Smooth muscle cell (in vitro differentiated cells): Measurements from ENCODE around the gene STX17. TPM values are rescaled to one million over a fixed set of nuclear protein-coding genes. Genes with fewer than 3 reads are reported as not detected.

Source experiments
- DNase-seq: peaks from one replicate; lab custom pipeline; 2025; ENCODE audit not compliant: unreplicated experiment; lab: John Stamatoyannopoulos, UW
- H2AFZ ChIP-seq: fragments of 200-600 bp; sonication (generic); 2 replicates; pipeline ENCODE4 v1.6.0; 2016; ENCODE audit warnings: antibody characterized with exemption, low read depth, mild to moderate bottlenecking
- H3F3A ChIP-seq: fragments of 200-600 bp; sonication (generic); 2 replicates; pipeline ENCODE4 v1.6.0; 2017; ENCODE audit warnings: antibody characterized with exemption, low read depth
- H3K27ac ChIP-seq: fragments of 200-600 bp; sonication (generic); 2 replicates; pipeline ENCODE4 v1.5.1; 2016; ENCODE audit warnings: low read depth, mild to moderate bottlenecking
- H3K27me3 ChIP-seq: fragments of 200-600 bp; sonication (generic); 2 replicates; pipeline ENCODE4 v1.6.1; 2016; ENCODE audit warnings: low read depth, mild to moderate bottlenecking
- H3K36me3 ChIP-seq: fragments of 200-600 bp; sonication (generic); 2 replicates; pipeline ENCODE4 v1.5.1; 2016; ENCODE audit warnings: low read depth
- H3K4me1 ChIP-seq: fragments of 200-600 bp; sonication (generic); 2 replicates; pipeline ENCODE4 v1.5.1; 2016; ENCODE audit warnings: low read depth
- H3K4me2 ChIP-seq: fragments of 200-600 bp; sonication (generic); 2 replicates; pipeline ENCODE4 v1.6.0; 2016; ENCODE audit warnings: mild to moderate bottlenecking
- H3K4me3 ChIP-seq: fragments of 200-600 bp; sonication (generic); 2 replicates; pipeline ENCODE4 v1.5.1; 2016; ENCODE audit warnings: mild to moderate bottlenecking
- H3K79me2 ChIP-seq: fragments of 200-600 bp; sonication (generic); 2 replicates; pipeline ENCODE4 v1.6.0; 2016; ENCODE audit warnings: low read depth, mild to moderate bottlenecking
- H3K9ac ChIP-seq: fragments of 200-600 bp; sonication (generic); 2 replicates; pipeline ENCODE4 v1.6.0; 2016; ENCODE audit warnings: low read depth
- H3K9me3 ChIP-seq: fragments of 200-600 bp; sonication (generic); replicated peaks from 2 replicates; pipeline ENCODE4 v1.5.1; 2016; ENCODE audit warnings: low read depth
- H4K20me1 ChIP-seq: fragments of 200-600 bp; sonication (generic); 2 replicates; pipeline ENCODE4 v1.6.0; 2016; ENCODE audit warnings: low read depth
- CTCF ChIP-seq: fragments of 200-600 bp; sonication (generic); IDR thresholded peaks from 2 replicates; pipeline ENCODE4 v1.5.1; 2017; ENCODE audit warnings: borderline replicate concordance, mild to moderate bottlenecking, antibody characterized with exemption; ENCODE audit not compliant: insufficient read depth, poor library complexity, severe bottlenecking
- WGBS: methylation state at CpG from one replicate; pipeline ENCODE4 v1.1.7; 2016; ENCODE audit warnings: low lambda C conversion rate; 5-methylcytosine and 5-hydroxymethylcytosine counted together
- polyA plus RNA-seq: library from polyadenylated mRNA; unstranded; fragments of >200 nt; fragmentation: Nextera tagmentation; extraction: Ambion mirVana; gene quantifications from 2 replicates; pipeline ENCODE4 v1.2.1, GENCODE V29; 2016
- total RNA-seq: library from RNA; depleted of rRNA; stranded (reverse); fragments of >200 nt; gene quantifications from 2 replicates; pipeline ENCODE4 v1.2.3, GENCODE V29; 2014

STX17 gene
- total and polyA plus RNA-seq, 2 experiments from 2014 or later: 11.1 to 15.9 TPM

GRCh38 chr9:99921875-99922710 lies 15.6 kb downstream of the STX17 start:
- H3K9me3 ChIP-seq: peaks cover 5% of the 10 kb centered on the region
- TF ChIP-seq CTCF: no peak

GRCh38 chr9:99922711-99923030 lies 16.2 kb downstream of the STX17 start:
- H3K4me2 ChIP-seq: no peak overlapping the region
- no peak for TF ChIP-seq CTCF
- DNase-seq: no peak
- H3F3A ChIP-seq: no peaks in the 10 kb centered on the region
- H3K4me3 ChIP-seq: no peak overlapping the region
- no peak overlapping the region for H3K9ac ChIP-seq
- H3K79me2 ChIP-seq: no peaks in the 10 kb centered on the region
- H2AFZ ChIP-seq: no peak overlapping the region
- no peaks in the 10 kb centered on the region for H3K4me1 ChIP-seq
- peaks cover 5% of the 10 kb centered on the region for H3K9me3 ChIP-seq
- H3K27ac ChIP-seq: no peak overlapping the region
- peaks cover 26% of the 10 kb centered on the region for H3K36me3 ChIP-seq
- H4K20me1 ChIP-seq: no peaks in the 10 kb centered on the region
- no peaks in the 10 kb centered on the region for H3K27me3 ChIP-seq

More at GRCh38 chr9:99921875-99922710, 15.6 kb downstream of the STX17 start:
- no peaks in the 10 kb centered on the region for H3K27me3 ChIP-seq
- no peaks in the 10 kb centered on the region for H3K79me2 ChIP-seq
- H3K27ac ChIP-seq: no peak overlapping the region
- H3K4me2 ChIP-seq: no peak overlapping the region
- no peaks in the 10 kb centered on the region for H4K20me1 ChIP-seq
- peaks cover 26% of the 10 kb centered on the region for H3K36me3 ChIP-seq
- no peaks in the 10 kb centered on the region for H3F3A ChIP-seq
- H3K4me3 ChIP-seq: no peak overlapping the region
- no peak overlapping the region for H3K9ac ChIP-seq
- no peaks in the 10 kb centered on the region for H3K4me1 ChIP-seq
- no peak overlapping the region for H2AFZ ChIP-seq
- 72% methylated on average over 4 of the region's 4 CpGs for whole genome bisulfite sequencing
- DNase-seq: no peak

GRCh38 chr9:99925541-99925940 lies 19.1 kb downstream of the STX17 start:
- WGBS: 95% methylated on average over 4 of the region's 4 CpGs
- Histone ChIP-seq H3K4me1 (no peaks in the 10 kb centered on the region), H3K4me2 (no peak overlapping the region), H3K9ac (no peak overlapping the region), H3K27me3 (no peaks in the 10 kb centered on the region), H3K27ac (no peak overlapping the region), H3K79me2 (no peaks in the 10 kb centered on the region), H3K4me3 (no peak overlapping the region), H3F3A (no peaks in the 10 kb centered on the region), H2AFZ (no peak overlapping the region), H3K36me3 (peaks cover 26% of the 10 kb centered on the region), H4K20me1 (no peaks in the 10 kb centered on the region), H3K9me3 (peaks cover 5% of the 10 kb centered on the region)
- TF ChIP-seq CTCF: no peak
- DNase-seq: no peak

GRCh38 chr9:99929652-99930051 lies 23.2 kb downstream of the STX17 start:
- H3K9ac ChIP-seq: no peak overlapping the region
- no peak overlapping the region for H3K4me3 ChIP-seq
- H3F3A ChIP-seq: no peaks in the 10 kb centered on the region
- peaks cover 10% of the 10 kb centered on the region for H3K36me3 ChIP-seq
- no peak for TF ChIP-seq CTCF
- peaks cover 5% of the 10 kb centered on the region for H3K9me3 ChIP-seq
- 100% methylated on average over 2 of the region's 2 CpGs for WGBS
- no peak overlapping the region for H2AFZ ChIP-seq
- no peaks in the 10 kb centered on the region for H3K4me1 ChIP-seq
- H4K20me1 ChIP-seq: no peaks in the 10 kb centered on the region
- no peak for DNase-seq
- no peak overlapping the region for H3K27ac ChIP-seq
- no peak overlapping the region for H3K4me2 ChIP-seq
- no peaks in the 10 kb centered on the region for H3K27me3 ChIP-seq
- no peaks in the 10 kb centered on the region for H3K79me2 ChIP-seq
